HG03520 (cell line): ENCODE results near the gene RGS3.
"Not testable (repeated sequence)": the region's sequence is repeated elsewhere in the genome, so short reads cannot be mapped to it uniquely, and the experiment has no call there.

Source experiments
- ATAC-seq: cut with Tn5 transposase; IDR thresholded peaks from one replicate; pipeline ENCODE4 v1.9.1; 2021; ENCODE audit warnings: mild to moderate bottlenecking, moderate library complexity; ENCODE audit not compliant: unreplicated experiment

RGS3 gene

DNA sequence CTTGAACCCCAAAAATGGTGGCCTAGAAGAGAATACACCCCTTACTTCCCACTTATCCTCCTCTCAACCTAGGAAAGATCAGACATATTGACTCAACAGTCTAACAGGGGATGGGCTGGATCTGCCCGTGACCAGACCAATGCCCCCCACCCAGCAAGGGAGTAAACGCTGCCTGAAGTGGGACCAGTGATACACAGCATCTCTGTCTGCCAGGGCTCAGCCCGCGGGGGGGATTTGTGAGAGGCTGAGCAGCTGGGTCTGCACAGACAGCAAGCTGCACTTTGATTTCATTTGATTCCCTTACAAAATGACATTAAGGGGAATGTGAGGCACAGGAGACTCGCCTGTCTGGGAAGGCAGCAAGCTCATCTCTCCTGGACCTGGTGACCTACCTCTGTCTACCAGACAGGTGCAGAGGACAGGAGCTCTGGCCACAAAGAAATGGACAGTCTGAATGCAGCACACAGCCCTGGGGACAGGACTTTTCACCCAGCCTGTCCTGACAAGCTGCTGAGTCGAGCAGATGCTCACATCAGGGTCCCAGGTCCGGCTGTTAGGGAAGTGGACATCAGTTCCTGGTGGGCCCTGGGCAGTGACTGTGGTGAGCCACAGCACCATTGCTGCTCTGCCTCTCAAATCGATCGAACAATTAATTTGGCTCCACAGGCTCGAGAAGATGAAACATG, 79.9 kb downstream of the RGS3 start:
- no peak for ATAC-seq

DNA sequence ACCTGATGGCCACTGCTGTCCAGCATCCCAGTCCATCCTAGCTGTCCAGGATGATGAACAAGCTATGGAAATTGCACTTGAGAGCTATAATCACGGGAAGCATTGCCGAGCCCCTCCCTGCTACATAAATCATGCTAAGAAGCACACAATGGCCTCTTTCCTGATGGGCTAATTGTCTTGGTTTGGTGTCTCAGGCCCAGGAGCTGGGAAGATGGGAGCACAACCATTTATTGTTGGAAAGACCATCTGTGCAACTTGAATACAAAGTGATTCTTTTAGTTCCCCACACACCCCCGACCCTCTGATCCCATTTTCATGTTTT, 80.4 kb downstream of the RGS3 start:
- no peak for ATAC-seq

DNA sequence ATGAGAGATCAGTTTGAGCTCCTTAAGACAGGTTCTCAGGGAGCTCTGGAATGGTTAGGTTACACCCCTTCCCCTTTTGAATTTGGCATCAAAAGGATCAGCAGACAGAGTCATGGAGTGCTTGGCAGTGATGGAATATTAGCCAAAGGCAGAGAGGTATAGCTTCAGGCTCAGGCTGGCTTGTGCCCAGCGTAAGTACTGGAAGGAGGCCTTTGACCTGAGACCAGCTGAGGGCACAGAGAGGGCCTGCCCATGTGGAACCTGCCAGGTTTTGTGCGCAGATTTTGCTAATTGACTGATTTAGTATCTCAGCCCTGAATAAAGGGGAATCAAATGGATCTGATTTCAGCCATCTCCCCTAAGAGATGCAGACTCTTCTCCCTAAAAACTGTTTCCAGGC, 81.5 kb downstream of the RGS3 start:
- ATAC-seq: no peak

DNA sequence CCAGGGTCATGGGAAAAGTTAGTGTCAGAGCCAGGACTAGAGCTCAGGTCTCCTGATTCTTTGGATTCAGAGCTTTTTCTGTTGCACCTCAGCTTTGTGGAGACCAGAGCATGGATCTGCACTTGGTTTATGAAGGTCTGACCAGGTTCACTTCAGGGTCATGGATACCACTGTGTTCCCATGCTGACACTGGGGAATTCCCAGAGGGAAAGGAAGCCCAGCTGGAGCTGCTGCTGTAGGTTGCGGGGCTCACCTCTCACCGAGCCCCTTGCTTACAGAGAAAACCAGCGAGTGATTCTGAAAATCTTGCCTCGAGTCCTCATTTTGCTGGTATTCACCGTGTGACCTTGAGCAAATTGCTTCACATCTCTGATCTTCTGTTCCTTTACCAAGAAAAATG, 83.0 kb downstream of the RGS3 start:
- ATAC-seq: no peak

DNA sequence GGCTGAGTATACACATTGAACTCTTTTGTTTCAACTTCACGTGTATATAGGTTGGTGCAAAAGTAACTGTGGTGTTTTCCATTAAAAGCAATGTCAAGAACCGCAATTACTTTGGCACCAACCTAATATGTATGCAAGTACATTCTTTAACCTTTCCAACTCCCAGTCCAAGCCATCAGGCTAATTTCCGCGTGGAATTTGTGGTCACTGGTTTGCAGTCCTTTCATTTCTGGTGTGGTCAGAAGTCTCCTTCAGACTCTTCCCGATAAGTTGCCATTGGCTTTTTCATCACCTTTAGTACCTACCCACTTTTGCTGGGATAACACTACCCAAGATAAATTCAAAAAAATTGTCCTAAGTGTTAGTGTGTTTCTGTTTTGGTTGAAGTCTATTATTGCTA, 84.0 kb downstream of the RGS3 start:
- no peak for ATAC-seq

DNA sequence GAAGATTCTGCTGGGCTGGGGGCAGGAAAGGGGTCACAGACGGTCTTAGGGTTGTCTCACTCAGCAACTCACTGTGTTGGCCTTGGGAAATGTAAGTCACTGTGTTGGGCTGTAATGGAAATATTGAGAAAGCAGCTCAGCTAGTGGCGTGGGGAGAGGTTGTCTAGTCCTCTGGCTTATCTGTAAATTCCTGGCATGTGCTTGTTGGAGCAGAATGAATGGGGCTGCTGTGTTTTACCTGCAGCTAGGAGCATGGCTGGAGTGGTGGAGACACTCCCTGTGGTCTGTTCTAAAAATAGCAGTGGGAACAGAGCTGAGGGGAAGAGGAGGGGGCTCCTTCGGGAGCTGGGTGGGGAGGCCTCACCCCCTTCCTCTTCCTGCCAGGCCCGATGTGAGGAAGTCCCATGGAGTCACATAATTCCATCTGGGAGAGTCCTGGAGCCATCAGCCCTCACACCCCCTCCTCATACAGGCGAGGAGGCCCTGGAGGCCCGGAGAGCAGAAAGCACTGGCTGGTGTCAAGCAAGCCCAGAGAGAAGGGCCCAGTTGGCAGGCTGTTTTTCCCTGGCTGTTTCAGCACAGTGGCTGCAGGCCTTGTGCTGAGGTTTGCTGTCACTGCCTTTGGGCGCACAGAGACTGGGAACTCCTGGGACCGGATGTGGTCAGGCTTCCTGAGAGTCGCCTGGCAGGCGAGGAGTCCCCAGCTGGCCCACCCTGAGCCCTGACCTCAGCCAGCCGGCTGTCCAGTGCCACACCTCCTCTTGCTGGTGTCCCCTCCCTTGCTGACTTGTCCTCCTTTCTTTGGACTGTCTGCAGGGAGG, 84.9 kb downstream of the RGS3 start:
- no peak for ATAC-seq

DNA sequence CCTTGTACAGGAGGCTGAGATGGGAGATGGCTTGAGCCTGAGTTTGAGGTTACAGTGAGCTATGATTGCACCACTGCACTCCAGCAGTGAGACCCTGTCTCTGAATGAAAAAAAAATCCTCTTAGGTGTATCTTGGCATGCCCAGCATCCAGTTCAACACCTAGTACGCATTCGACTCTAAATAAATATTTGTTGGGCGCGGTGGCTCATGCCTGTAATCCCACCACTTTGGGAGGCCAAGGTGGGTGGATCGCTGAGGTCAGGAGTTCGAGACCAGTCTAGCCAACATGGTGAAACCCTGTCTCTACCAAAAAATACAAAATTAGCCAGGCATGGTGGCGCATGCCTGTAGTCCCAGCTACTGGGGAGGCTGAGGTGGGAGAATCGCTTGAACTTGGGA, 86.4 kb downstream of the RGS3 start:
- not testable (repeated sequence) for ATAC-seq

DNA sequence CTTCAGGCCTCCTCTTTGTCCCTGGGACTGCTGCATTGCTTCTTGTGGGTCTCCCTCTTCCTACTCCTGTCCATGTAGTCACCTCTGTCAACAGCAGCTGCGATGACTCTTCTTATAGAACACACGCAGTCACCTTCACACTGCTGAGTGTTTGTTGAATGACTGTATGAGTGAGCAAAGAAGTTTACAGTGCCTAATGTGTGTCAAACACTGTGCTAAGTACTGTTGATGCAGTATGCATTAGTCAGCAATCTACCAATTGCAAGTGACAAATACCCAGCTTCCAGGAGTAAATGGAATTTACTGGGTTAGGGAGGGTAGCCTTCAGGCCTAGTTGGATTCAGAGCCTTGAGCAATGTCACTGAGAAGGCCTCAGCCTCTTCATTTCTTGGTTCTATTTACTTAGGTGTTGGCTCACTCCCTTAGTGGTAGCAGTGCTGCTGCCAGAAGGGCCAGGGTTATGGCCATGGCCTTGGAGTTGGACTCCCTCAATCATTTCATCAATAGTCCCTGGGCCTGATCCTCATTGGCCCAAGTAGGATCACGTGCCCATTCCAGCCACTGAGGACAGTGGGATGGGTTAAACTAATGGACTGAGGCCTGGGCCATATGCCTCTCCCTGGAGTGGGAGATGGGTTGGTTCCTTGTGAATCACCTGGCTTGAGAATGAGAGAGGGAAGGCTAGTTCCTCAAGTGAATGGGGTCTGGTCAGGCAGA, 93.5 kb downstream of the RGS3 start:
- no peak for ATAC-seq

DNA sequence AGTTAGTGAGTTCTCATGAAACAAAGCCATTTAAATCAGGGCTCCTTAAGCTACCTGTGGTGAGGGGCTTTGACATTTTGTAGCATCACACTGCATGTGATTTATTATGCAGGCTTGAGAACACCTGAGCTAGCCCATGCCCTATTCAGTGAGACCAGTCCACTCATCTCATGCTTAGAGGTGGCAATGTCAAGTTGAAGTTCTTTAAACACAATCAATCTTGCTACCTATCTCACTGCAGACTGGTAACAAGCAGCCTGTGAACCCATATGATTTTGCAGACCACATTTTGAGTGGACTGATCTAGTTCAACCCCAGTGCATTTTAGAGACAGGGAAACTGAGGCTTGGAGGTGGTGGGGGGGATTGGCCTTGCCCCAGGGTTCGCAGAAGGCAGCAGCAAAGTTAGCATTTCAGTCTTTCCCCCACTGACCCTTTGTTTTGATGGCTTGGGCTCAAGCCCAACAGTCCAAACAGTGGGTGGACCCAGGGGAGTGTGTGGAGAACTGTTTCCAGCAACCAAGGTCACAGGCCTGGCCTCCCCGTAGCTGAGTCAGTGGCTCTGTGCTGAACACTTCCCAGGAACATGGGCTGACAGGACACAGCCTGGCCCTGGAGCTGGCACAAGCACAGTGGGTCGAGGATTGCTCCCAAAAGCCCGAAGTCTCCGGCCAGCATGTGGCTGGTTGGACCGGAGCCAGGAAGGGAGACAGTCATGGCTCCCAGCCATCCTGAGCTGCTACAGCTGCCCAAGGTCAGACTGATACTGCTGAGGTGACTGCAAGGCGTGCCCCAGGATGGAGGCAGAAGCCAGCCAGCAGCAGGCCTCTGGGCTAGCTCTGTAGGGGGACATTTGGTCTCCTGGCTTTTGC, 95.3 kb downstream of the RGS3 start:
- ATAC-seq: no peak

DNA sequence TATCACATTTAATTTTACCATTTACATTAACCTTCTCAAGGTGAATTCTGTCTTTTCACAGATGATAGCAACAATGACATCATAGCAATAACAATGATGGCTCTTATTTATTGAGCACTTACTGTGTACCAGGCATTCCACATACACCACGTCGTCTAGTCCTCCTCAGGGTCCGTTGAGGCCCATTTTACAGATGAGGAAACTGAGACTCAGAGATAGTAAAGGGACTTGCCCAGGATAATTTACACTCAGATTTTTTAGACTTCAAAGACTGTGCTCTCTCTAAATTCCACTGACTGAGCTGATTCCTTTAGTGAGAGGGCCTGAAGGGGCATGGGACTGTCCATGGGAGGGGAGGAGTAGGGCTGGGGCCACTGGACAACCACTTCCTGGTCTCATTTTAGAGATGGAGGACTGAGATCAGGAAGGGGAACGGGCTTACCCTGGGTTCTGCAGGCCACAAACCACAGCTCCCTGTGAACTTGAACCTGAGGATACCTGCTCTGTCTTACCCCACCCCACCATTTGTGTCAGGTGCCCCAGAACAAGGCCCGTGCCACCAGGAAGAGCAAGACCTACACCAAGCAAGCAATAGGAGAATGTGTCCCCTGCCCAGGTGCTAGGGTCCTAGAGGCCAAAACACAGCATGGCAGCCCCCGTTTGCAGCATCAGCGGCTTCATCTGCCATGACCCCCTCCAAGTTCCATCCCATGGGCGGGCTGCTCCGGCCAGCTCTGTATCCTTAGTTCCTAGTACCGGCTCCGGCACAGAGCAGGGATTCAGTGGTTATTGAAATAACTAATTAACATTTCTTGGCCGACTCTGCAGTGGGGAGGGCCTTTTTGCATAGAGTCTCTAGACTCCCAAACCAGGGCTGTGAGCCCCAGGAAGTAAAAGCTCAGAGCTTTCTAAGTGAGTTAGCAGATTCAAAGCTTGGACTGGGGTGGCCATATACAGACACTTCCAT, 96.6 kb downstream of the RGS3 start:
- ATAC-seq: no peak

DNA sequence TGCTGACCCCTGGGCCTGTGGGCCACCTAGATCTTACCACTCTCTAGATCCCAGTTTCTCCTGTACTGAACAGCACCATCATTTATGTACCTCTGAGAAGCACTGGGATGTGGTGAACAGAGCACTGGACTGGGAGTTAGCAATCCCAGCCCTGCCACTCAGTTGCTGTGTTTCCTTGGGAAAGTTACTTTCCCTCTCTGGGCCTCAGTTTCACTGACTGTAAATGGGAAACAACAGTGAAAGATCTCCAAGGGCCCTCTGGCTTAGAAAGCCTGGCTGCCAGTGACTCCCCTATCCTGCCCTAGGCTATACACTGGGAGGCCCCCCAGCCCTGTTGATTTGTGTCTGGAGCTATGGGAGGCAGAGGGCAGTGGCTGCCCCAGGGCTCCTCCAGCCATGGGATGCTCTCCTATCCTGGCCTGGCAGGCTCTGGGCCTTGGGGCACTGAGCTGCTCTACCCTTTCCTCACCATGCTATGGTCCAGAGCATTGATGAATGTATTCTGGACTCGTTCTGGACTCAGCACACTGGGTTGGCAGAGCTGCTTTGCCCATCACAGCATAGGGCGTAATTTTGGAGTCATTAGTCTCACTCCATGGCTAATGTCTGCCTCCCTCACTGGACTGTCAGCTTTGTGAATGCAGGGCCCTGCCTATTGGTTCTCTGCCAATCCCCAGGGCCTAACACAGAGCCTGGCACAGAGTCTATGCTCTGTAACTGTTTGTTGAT, 99.3 kb downstream of the RGS3 start:
- ATAC-seq: no peak

DNA sequence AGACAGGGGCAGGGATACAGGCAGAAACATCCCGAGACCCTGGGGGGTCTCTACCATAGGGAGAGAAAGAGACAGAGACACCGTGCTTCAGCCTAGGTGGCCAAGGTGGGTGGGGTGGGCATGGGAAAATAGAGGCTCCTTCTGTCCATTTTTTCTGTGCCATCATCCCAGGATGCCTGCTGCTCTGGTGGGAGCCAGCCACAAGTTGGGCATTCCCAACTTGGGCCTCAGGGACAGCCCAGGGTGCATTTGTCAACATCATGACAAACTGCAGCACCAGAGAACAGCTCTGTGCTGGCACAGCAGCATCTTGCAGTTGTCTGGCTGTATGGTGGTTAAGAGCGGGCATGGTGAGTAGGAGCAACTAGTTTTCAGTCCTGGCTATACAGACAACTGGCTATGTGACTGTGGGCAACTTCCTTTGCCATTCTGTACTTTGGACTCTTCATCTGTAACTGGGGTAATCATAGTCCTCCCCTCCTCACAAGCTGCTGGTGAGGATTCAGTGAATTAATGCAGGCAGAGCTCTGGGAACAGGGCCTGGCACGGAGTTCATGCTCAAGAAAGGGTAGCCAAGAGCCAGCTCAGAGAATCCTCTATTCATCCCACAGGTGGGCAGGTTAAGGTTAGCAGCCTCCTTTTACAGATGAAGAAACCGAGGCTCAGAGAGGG, 100.4 kb downstream of the RGS3 start:
- no peak for ATAC-seq

DNA sequence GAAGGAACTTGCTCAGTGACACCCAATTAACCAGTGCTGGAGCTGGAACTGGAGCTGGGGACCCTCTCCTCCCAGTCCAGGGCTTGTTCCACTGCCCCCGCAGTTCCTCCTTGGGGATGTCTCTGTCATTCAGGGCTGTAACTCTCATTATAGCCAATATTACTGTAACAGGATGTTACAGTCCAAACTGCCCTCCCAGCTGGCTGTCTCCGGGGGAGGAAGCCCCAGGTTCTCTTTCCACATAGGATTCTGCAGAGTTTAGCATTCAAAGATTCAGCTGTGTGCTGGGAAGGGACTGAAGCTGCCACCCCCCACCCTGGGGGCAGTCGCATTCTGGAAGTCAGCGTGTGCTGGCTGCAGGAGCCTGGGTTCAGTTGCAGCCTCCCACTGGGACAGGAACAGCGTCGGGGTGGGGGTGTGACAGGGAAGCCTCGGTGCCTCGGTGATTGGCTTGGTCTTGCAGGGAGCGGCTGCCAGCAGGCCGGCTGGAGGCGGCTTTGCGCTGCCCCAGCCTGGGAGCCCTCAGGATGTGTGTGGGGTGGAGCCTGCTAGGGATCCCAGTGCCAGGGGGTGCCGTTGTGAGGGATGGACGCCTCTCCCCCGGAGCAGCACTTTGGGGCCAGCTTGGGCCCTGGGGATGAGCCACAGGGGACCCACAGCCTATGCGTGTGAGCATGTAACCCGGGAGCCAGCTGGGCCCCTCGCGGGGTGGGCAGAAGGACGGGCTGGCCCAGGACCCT, 101.1 kb downstream of the RGS3 start:
- ATAC-seq: no peak

DNA sequence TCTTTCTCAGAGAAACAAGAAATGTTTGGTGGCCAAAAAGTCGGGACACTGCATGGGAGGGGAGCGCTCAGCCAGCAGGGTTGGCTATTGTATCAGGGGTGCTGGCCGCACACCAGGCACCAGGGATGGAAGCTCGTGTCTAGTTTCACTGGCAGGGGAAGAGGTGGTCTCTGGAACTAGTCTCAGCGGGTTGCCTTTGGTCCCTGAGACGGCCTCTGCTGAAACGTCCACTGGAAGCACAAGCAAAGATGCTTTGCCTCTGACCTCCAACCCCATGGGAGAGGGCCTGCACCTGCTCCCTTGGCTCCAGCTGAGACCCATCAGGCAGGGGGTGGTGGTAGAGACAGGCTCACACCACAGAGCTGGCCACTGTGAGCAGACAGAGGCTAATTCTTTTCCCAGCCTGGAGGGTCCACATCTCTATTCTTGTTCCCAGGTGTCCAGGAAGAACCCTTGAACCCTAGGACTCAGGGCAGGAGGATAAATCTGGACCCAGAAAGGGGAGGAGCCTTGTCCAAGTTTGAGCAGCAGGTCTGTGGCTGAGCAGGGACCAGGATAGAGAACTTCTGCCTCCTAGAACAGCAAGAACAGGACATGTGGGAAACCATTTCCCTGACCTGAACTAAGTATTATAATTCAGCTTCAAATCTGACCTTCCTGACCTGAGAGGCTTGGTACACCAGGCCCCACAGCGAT, 102.6 kb downstream of the RGS3 start:
- no peak for ATAC-seq

DNA sequence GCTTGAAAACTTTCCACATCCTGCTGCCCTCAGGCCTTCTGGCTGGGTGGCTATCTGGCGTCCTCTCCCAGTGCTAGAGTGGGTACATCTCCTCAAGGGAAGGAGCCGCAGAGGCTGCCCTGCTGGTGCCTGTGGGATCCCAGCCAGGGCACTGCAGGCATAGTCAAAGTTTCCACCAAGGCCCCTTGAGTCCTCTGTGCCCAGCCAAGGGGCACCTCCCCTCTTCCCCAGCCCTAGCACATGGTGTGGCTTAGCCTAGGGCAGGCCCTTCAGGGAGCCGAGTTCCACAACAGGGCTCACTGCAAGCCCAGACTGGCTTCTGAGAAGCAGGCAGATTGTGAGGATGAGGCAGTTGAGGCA, 103.2 kb downstream of the RGS3 start:
- ATAC-seq: no peak

DNA sequence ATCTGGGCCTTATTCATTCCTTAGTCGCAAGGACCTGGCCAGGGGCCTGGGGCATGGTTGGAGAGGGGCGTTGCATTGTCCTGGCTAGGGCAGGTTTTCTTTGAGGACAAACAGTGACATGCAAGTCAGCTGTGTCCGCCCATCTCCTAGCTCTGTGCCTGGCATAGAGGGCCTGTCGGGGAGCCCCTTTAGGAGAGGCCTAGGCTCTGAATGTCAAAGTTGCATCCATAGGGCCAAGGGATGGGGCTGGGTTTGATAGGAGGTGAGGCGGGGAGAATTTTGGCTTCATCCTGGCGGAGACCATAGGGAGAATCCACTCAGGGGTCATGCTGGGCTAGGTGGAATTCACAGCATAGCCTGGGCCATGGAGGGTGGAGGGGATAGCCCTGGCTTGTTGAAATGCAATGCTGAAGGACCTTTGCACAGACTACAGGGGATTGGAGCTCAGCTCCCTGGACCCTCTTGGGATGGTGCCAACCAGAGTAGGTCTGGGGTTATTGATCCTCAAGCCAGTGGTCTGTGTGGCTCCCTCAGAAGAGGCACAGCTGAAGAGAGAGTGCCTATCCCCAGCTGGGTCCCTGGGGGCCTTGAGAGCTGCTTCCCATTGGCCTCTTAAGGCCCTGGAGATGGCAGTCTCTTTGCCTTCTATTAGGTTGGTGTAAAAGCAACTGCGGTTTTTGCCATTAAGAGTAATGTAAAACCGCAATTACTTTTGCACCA, 104.0 kb downstream of the RGS3 start:
- ATAC-seq: no peak

DNA sequence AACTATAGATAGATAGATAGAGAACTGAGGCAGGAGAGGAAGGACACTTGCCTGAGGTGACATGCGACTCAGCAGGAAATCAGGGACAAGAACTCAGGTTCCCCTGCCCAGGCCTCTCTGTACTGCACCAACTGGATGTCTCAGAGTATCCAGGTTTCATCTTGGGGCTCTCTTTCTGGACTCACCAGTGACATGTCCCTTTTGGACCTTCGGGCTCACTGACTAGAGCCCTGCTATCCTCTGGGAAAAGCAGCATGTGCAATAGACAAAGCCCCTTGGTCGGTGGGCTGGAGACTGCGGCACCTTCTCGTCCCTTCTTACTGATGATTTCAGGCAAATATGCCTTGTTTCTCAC, 104.5 kb downstream of the RGS3 start:
- no peak for ATAC-seq
